ENCODE data around the gene TBCD. TPM values are rescaled to one million over a fixed set of nuclear protein-coding genes. Genes with fewer than 3 reads are reported as not detected.

TBCD gene
- total and polyA plus RNA-seq, 9 of the 15 experiments (the other 6 are each of a cell fraction or from before 2014, with no cell fraction given), result 8.9 to 98.5 (median 28.0) TPM

DNA sequence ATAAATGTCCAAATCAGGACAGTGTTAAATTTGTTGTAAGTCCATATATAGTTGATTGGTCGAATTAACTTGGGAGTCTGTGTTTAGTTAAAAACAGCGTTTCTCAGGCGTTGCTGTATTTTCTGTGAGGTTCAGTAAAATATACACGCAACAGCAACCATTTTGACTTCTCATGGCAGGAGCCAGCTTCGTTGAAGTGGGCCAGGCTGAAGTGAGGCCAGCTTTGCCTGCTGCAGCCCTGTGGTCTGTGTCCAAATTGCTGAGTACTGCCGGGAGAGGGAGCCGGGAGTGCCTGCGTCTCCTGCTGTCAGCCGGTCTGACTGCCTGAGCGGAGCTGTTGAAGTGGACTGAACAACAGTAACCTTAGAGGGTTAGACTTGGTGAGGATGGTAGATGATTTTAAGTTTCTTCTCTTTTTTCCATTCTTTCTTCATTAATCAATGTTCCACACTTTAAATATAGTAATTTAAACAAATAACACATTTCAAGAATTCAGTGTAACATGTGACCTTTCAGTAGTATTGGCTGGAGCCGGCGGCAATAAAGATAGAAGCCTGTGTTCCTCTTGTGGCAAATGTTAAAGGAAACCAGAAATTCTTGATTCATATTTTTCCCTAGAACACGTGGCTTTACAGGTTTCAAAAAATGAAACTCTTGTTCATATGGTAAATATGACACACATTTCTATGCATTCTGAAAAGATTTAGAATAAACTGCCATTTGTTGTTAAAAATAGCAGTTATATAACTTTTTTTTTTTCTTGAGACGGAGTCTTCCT lies 124.9 kb downstream of the TBCD start (continued):
- TF ChIP-seq E2F6 (IDR thresholded peaks at IDR 0.05; ENCODE audit: borderline replicate concordance in 1 of 2, extremely low read depth in 1 of 2, insufficient read depth in 1 of 2, insufficient read length in 1 of 2, low read depth in 1 of 2, low read length in 1 of 2, poor library complexity in 1 of 2, severe bottlenecking in 1 of 2) (peak in 1 of 2 experiments; percentile 58), ZSCAN29 (IDR thresholded peaks at IDR 0.05) (no peak), ARID2 (IDR thresholded peaks at IDR 0.05) (no peak), ZBTB5 (IDR thresholded peaks at IDR 0.05) (no peak), ZNF398 (CRISPR knock-in tag; IDR thresholded peaks at IDR 0.05) (no peak), PCBP2 (IDR thresholded peaks at IDR 0.05; ENCODE audit: low read depth, low read length, poor library complexity, severe bottlenecking) (no peak), E2F3 (CRISPR knock-in tag; IDR thresholded peaks at IDR 0.05) (no peak), ZBTB11 (CRISPR knock-in tag; IDR thresholded peaks at IDR 0.05) (no peak), CHD1 (IDR thresholded peaks at IDR 0.05; ENCODE audit: low read length) (no peak), POLR2G (IDR thresholded peaks at IDR 0.05; ENCODE audit: low read depth, low read length) (peak; percentile 56), SMARCA4 (IDR thresholded peaks at IDR 0.05) (no peak)
- TF ChIP-seq, protein P1, sequence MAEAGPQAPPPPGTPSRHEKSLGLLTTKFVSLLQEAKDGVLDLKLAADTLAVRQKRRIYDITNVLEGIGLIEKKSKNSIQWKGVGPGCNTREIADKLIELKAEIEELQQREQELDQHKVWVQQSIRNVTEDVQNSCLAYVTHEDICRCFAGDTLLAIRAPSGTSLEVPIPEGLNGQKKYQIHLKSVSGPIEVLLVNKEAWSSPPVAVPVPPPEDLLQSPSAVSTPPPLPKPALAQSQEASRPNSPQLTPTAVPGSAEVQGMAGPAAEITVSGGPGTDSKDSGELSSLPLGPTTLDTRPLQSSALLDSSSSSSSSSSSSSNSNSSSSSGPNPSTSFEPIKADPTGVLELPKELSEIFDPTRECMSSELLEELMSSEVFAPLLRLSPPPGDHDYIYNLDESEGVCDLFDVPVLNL (CRISPR knock-in tag; IDR thresholded peaks at IDR 0.05; ENCODE audit: low read depth), result no peak
- TF ChIP-seq, protein P2, sequence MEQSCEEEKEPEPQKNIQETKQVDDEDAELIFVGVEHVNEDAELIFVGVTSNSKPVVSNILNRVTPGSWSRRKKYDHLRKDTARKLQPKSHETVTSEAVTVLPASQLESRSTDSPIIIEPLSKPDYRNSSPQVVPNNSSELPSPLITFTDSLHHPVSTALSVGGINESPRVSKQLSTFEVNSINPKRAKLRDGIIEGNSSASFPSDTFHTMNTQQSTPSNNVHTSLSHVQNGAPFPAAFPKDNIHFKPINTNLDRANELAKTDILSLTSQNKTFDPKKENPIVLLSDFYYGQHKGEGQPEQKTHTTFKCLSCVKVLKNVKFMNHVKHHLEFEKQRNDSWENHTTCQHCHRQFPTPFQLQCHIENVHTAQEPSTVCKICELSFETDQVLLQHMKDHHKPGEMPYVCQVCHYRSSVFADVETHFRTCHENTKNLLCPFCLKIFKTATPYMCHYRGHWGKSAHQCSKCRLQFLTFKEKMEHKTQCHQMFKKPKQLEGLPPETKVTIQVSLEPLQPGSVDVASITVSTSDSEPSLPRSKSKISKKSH (CRISPR knock-in tag; IDR thresholded peaks at IDR 0.05), result no peak
